H9 (cell line): ENCODE measurements around the gene YAF2. TPM values are rescaled to one million over a fixed set of nuclear protein-coding genes. Genes with fewer than 3 reads are reported as not detected.

Source experiments
- DNase-seq: peaks from one replicate; pipeline ENCODE4 v3.0.0-alpha.2; 2017
- H2AFZ ChIP-seq: one replicate; pipeline ENCODE4 v1.6.1; 2013; ENCODE audit warnings: mild to moderate bottlenecking, low read length, control low read depth, moderate library complexity
- H2AK5ac ChIP-seq: 2 replicates; pipeline ENCODE4 v1.6.1; 2013; ENCODE audit warnings: low read length, control low read depth, mixed read lengths; ENCODE audit not compliant: insufficient read length
- H2BK120ac ChIP-seq: one replicate; pipeline ENCODE4 v1.6.1; 2013; ENCODE audit warnings: low read depth, mild to moderate bottlenecking, low read length, control low read depth, inconsistent platforms; ENCODE audit not compliant: poor library complexity, severe bottlenecking
- H2BK12ac ChIP-seq: 2 replicates; pipeline ENCODE4 v1.6.1; 2013; ENCODE audit warnings: low read length, control low read depth, mixed read lengths, low read depth; ENCODE audit not compliant: insufficient read length
- H2BK15ac ChIP-seq: 2 replicates; pipeline ENCODE4 v1.6.1; 2013; ENCODE audit warnings: low read depth, low read length, control low read depth
- H2BK20ac ChIP-seq: one replicate; pipeline ENCODE4 v1.6.1; 2013; ENCODE audit warnings: low read depth, mild to moderate bottlenecking, low read length, control low read depth, inconsistent platforms; ENCODE audit not compliant: poor library complexity, severe bottlenecking
- H2BK5ac ChIP-seq: 2 replicates; pipeline ENCODE4 v1.6.1; 2013; ENCODE audit warnings: low read length, control low read depth, mixed read lengths; ENCODE audit not compliant: insufficient read length
- H3K14ac ChIP-seq: 2 replicates; pipeline ENCODE4 v1.6.1; 2013; ENCODE audit warnings: low read length, control low read depth; ENCODE audit not compliant: insufficient read depth
- H3K18ac ChIP-seq: 2 replicates; pipeline ENCODE4 v1.6.1; 2013; ENCODE audit warnings: low read depth, mild to moderate bottlenecking, mixed read lengths, low read length, control low read depth; ENCODE audit not compliant: insufficient read length
- H3K23ac ChIP-seq: 2 replicates; pipeline ENCODE4 v1.6.1; 2013; ENCODE audit warnings: low read length, control low read depth, mixed read lengths, low read depth; ENCODE audit not compliant: insufficient read length
- H3K23me2 ChIP-seq: 2 replicates; pipeline ENCODE4 v1.6.1; 2013; ENCODE audit warnings: low read depth, mild to moderate bottlenecking, mixed read lengths, low read length, control low read depth; ENCODE audit not compliant: insufficient read length, poor library complexity, severe bottlenecking
- H3K27ac ChIP-seq: 2 replicates; pipeline ENCODE4 v1.5.1; 2013; ENCODE audit warnings: low read length, control low read depth, mixed read lengths, low read depth; ENCODE audit not compliant: insufficient read length
- H3K27me3 ChIP-seq: 2 replicates; pipeline ENCODE4 v1.6.1; 2013; ENCODE audit warnings: low read length, control low read depth, inconsistent platforms; ENCODE audit not compliant: insufficient read depth
- H3K4ac ChIP-seq: 2 replicates; pipeline ENCODE4 v1.6.1; 2013; ENCODE audit warnings: low read depth, mild to moderate bottlenecking, control low read depth, inconsistent platforms, low read length, moderate library complexity
- H3K4me1 ChIP-seq: 2 replicates; pipeline ENCODE4 v1.6.1; 2013; ENCODE audit warnings: low read length, control low read depth, inconsistent platforms; ENCODE audit not compliant: insufficient read depth
- H3K4me2 ChIP-seq: 2 replicates; pipeline ENCODE4 v1.6.1; 2013; ENCODE audit warnings: low read length, control low read depth, mixed read lengths; ENCODE audit not compliant: insufficient read length, insufficient read depth
- H3K56ac ChIP-seq: 2 replicates; pipeline ENCODE4 v1.6.1; 2013; ENCODE audit warnings: low read depth, mild to moderate bottlenecking, mixed read lengths, low read length, control low read depth; ENCODE audit not compliant: insufficient read length
- H3K79me1 ChIP-seq: 2 replicates; pipeline ENCODE4 v1.6.1; 2013; ENCODE audit warnings: low read depth, mild to moderate bottlenecking, moderate library complexity, low read length, control low read depth, inconsistent platforms; ENCODE audit not compliant: insufficient read depth, poor library complexity, severe bottlenecking
- H3K79me2 ChIP-seq: 2 replicates; pipeline ENCODE4 v1.6.1; 2013; ENCODE audit warnings: low read length, control low read depth, inconsistent platforms; ENCODE audit not compliant: insufficient read depth
- H3K9ac ChIP-seq: 2 replicates; pipeline ENCODE4 v1.6.1; 2013; ENCODE audit warnings: low read length, control low read depth, mixed read lengths; ENCODE audit not compliant: insufficient read length; ENCODE audit errors: extremely low read depth
- H3K9me3 ChIP-seq: one replicate; pipeline ENCODE4 v1.6.1; 2013; ENCODE audit warnings: low read depth, low read length, inconsistent platforms; ENCODE audit not compliant: control insufficient read depth
- H3T11ph ChIP-seq: one replicate; pipeline ENCODE4 v1.6.1; 2013; ENCODE audit warnings: mild to moderate bottlenecking, low read length, control low read depth, inconsistent platforms
- H4K20me1 ChIP-seq: one replicate; pipeline ENCODE4 v1.6.1; 2013; ENCODE audit not compliant: control insufficient read depth, insufficient read length, insufficient read depth
- H4K5ac ChIP-seq: 2 replicates; pipeline ENCODE4 v1.6.1; 2013; ENCODE audit warnings: low read depth, mild to moderate bottlenecking, mixed read lengths, low read length, control low read depth; ENCODE audit not compliant: insufficient read length
- H4K8ac ChIP-seq: replicated peaks from 2 replicates; pipeline ENCODE4 v1.6.1; 2013; ENCODE audit warnings: low read length, control low read depth, mixed read lengths, low read depth; ENCODE audit not compliant: insufficient read length
- H4K91ac ChIP-seq: 2 replicates; pipeline ENCODE4 v1.6.1; 2013; ENCODE audit warnings: low read depth, mild to moderate bottlenecking, moderate library complexity, mixed read lengths, low read length, control low read depth; ENCODE audit not compliant: insufficient read length
- H3K27ac Mint-ChIP-seq, 3 experiments: 2 replicates in 2 of 3; 3 replicates in 1 of 3; pipeline ENCODE4 v1.8.0; 2020 to 2021; ENCODE audit warnings: mixed read lengths in 3 of 3, mild to moderate bottlenecking in 1 of 3, moderate library complexity in 1 of 3
- H3K27me3 Mint-ChIP-seq: 2 replicates; pipeline ENCODE4 v1.8.0; 2021; ENCODE audit warnings: low read depth, mild to moderate bottlenecking, moderate library complexity, mixed read lengths
- H3K36me3 Mint-ChIP-seq, 3 experiments: 2 replicates in 2 of 3; 3 replicates in 1 of 3; pipeline ENCODE4 v1.8.0; 2020 to 2021; ENCODE audit warnings: low read depth in 3 of 3, mixed read lengths in 3 of 3; ENCODE audit not compliant: insufficient read depth in 1 of 3
- H3K4me1 Mint-ChIP-seq, 2 experiments: 2 replicates each; pipeline ENCODE4 v1.8.0; 2020; ENCODE audit warnings: mixed read lengths in 2 of 2
- H3K4me3 Mint-ChIP-seq, 2 experiments: 2 replicates in 1 of 2; 3 replicates in 1 of 2; pipeline ENCODE4 v1.8.0; 2020 to 2021; ENCODE audit warnings: mild to moderate bottlenecking in 2 of 2, mixed read lengths in 2 of 2, moderate library complexity in 1 of 2
- H3K9me3 Mint-ChIP-seq, 2 experiments: 2 replicates in 1 of 2; 3 replicates in 1 of 2; pipeline ENCODE4 v1.8.0; 2020; ENCODE audit warnings: mild to moderate bottlenecking in 2 of 2, mixed read lengths in 2 of 2, moderate library complexity in 1 of 2
- CTCF ChIP-seq: fragments of 200-600 bp; sonication (generic); conservative IDR thresholded peaks from 3 replicates; pipeline ENCODE4 v1.8.0; 2021; ENCODE audit warnings: antibody characterized with exemption, mild to moderate bottlenecking
- WGBS: extraction: QIAGEN DNeasy Blood & Tissue Kit; methylation state at CpG from one replicate; pipeline ENCODE4 v1.1.7; 2013; ENCODE audit warnings: missing lambda C conversion rate, low lambda C conversion rate, mixed read lengths; ENCODE audit not compliant: insufficient read length; ENCODE audit errors: extremely low coverage; 5-methylcytosine and 5-hydroxymethylcytosine counted together
- total RNA-seq: library from RNA; stranded (reverse); gene quantifications from 2 replicates; pipeline ENCODE4 v1.2.1, GENCODE V29; 2021

YAF2 gene
- total RNA-seq, 1 experiment from 2014 or later: 1.9 TPM

- H3K4me1 Mint-ChIP-seq: peaks cover 7 to 12% of the 10 kb centered on the region in 2 experiments; a peak in 3 of 4 replicates
- H2BK20ac ChIP-seq: no peak overlapping the region
- no peak overlapping the region for H3K23ac ChIP-seq
- H4K20me1 ChIP-seq: no peaks in the 10 kb centered on the region
- no peak overlapping the region for H3K4me2 ChIP-seq
- no peak overlapping the region for H2AK5ac ChIP-seq
- no peaks in the 10 kb centered on the region for H3K36me3 Mint-ChIP-seq
- no peak overlapping the region for H4K8ac ChIP-seq
- H3K4me3 Mint-ChIP-seq: no peak overlapping the region
- H2BK12ac ChIP-seq: no peak overlapping the region
- H2BK120ac ChIP-seq: no peak overlapping the region
- TF ChIP-seq CTCF: no peak
- H3K27ac ChIP-seq: no peak overlapping the region
- peaks cover 4% of the 10 kb centered on the region; the same call in 1 of the 2 replicates for H3K4me1 ChIP-seq
- no peaks in the 10 kb centered on the region for H3K27me3 Mint-ChIP-seq
- H2AFZ ChIP-seq: no peak overlapping the region
- H3K9ac ChIP-seq: no peak overlapping the region
- H3K27ac Mint-ChIP-seq: no peak overlapping the region
- H3K9me3 Mint-ChIP-seq: no peaks in the 10 kb centered on the region
- H3K23me2 ChIP-seq: no peaks in the 10 kb centered on the region
- DNase-seq: no peak
- no peaks in the 10 kb centered on the region for H3K27me3 ChIP-seq
- H3T11ph ChIP-seq: no peak overlapping the region
- no peak overlapping the region for H3K18ac ChIP-seq
- WGBS: no CpG with 5 or more reads among the region's 6 CpGs
- no peak overlapping the region for H4K91ac ChIP-seq
- no peak overlapping the region for H3K14ac ChIP-seq
- H3K4ac ChIP-seq: no peak overlapping the region
- no peak overlapping the region for H2BK15ac ChIP-seq
- no peaks in the 10 kb centered on the region for H3K79me1 ChIP-seq
- no peaks in the 10 kb centered on the region for H3K79me2 ChIP-seq
- no peak overlapping the region for H2BK5ac ChIP-seq
- no peak overlapping the region for H4K5ac ChIP-seq
- no peak overlapping the region for H3K56ac ChIP-seq
- no peaks in the 10 kb centered on the region for H3K9me3 ChIP-seq
Observed at GRCh38 chr12:42128888-42129287, 109.2 kb downstream of the YAF2 start.
